Endothelial cell of umbilical vein (primary cell): ENCODE measurements around the gene MEF2C. TPM values are rescaled to one million over a fixed set of nuclear protein-coding genes. Genes with fewer than 3 reads are reported as not detected.

Source experiments
- BruUV-seq: library from RNA; stranded (reverse); fragments of 400-500 nt; replicated peaks from 2 replicates; lab custom pipeline; 2021; lab: Mats Ljungman, UMichigan
- CTCF ChIA-PET: fragments of 300-600, 350-600 bp; sonication (Branson Sonifier 250); formaldehyde crosslinking; loops from one replicate; lab custom pipeline; 2021; ENCODE audit warnings: antibody characterized with exemption, inconsistent platforms; lab: Charles Lee
- POLR2A ChIA-PET: fragments of 300-600, 350-600 bp; sonication (Branson Sonifier 250); formaldehyde crosslinking; loops from one replicate; lab custom pipeline; 2021; ENCODE audit warnings: antibody characterized with exemption, inconsistent platforms; lab: Charles Lee
- DNase-seq: peaks from one replicate; pipeline ENCODE4 v3.0.0-alpha.2; 2011; ENCODE audit warnings: low read depth, low spot score
- FAIRE-seq: peaks from 2 replicates; lab custom pipeline; 2011; peaks lifted over from hg19 to GRCh38; lab: Jason Lieb, UNC
- H2AFZ ChIP-seq: 2 replicates; pipeline ENCODE4 v1.6.0; 2012; ENCODE audit warnings: low read depth, low read length, control low read depth, inconsistent platforms
- H3K27ac ChIP-seq: 2 replicates; pipeline ENCODE4 v1.5.1; 2011; ENCODE audit warnings: low read depth, mild to moderate bottlenecking, control low read depth, low read length, moderate library complexity; ENCODE audit not compliant: insufficient read depth
- H3K27me3 ChIP-seq, 2 experiments: 2 replicates each; pipeline versions ENCODE4 v1.6.0 to v1.6.1; 2011; ENCODE audit warnings: low read length in 2 of 2, mixed read lengths in 1 of 2; ENCODE audit not compliant: control insufficient read depth in 2 of 2, insufficient read depth in 2 of 2
- H3K36me3 ChIP-seq, 2 experiments: 2 replicates in 1 of 2; 3 replicates in 1 of 2; pipeline ENCODE4 v1.5.1; 2011; ENCODE audit warnings: low read length in 2 of 2, mild to moderate bottlenecking in 1 of 2, moderate library complexity in 1 of 2; ENCODE audit not compliant: control insufficient read depth in 2 of 2, insufficient read depth in 2 of 2; ENCODE audit errors: extremely low read depth in 1 of 2
- H3K4me1 ChIP-seq: 3 replicates; pipeline ENCODE4 v1.5.1; 2011; ENCODE audit warnings: mild to moderate bottlenecking, low read length; ENCODE audit not compliant: control insufficient read depth, insufficient read depth; ENCODE audit errors: extremely low read depth
- H3K4me2 ChIP-seq: 2 replicates; pipeline ENCODE4 v1.6.1; 2011; ENCODE audit warnings: low read length, control low read depth, mixed read lengths; ENCODE audit not compliant: insufficient read depth
- H3K4me3 ChIP-seq, 3 experiments: fragments of 200-600 bp in 1 of 3; sonication (generic), shearing (Covaris generic) in 1 of 3; replicated peaks in 1 of 3; 2 replicates each; pipeline ENCODE4 v1.5.1; 2011 to 2016; ENCODE audit warnings: control low read depth in 3 of 3, low read length in 3 of 3, mild to moderate bottlenecking in 2 of 3, inconsistent platforms in 1 of 3, low read depth in 1 of 3, moderate library complexity in 1 of 3; ENCODE audit not compliant: insufficient read depth in 1 of 3
- H3K79me2 ChIP-seq: 2 replicates; pipeline ENCODE4 v1.6.0; 2012; ENCODE audit warnings: low read length, inconsistent platforms; ENCODE audit not compliant: control insufficient read depth, insufficient read depth
- H3K9ac ChIP-seq: replicated peaks from 2 replicates; pipeline ENCODE3; 2011; ENCODE audit warnings: low read length, control low read depth; ENCODE audit not compliant: insufficient read depth; ENCODE audit errors: extremely low read depth
- H3K9me1 ChIP-seq: replicated peaks from 3 replicates; pipeline ENCODE4 v1.6.0; 2011; ENCODE audit warnings: mild to moderate bottlenecking, low read length; ENCODE audit not compliant: control insufficient read depth, insufficient read depth; ENCODE audit errors: extremely low read depth
- H3K9me3 ChIP-seq: replicated peaks from 2 replicates; pipeline ENCODE4 v1.5.1; 2012; ENCODE audit warnings: low read length, inconsistent platforms; ENCODE audit not compliant: control insufficient read depth, insufficient read depth
- H4K20me1 ChIP-seq: replicated peaks from 2 replicates; pipeline ENCODE3; 2011; ENCODE audit warnings: mild to moderate bottlenecking, low read length; ENCODE audit not compliant: control insufficient read depth, insufficient read depth; ENCODE audit errors: extremely low read depth
- EZH2 ChIP-seq: IDR thresholded peaks from 2 replicates; pipeline ENCODE4 v1.6.1; 2012; ENCODE audit warnings: borderline replicate concordance, low read depth, mild to moderate bottlenecking, moderate library complexity, low read length, inconsistent platforms; ENCODE audit not compliant: severe bottlenecking
- FOS ChIP-seq: IDR thresholded peaks from 2 replicates; pipeline ENCODE4 v1.6.1; 2011; ENCODE audit warnings: mild to moderate bottlenecking, low read length, moderate library complexity, borderline replicate concordance; ENCODE audit not compliant: insufficient read depth
- JUN ChIP-seq: IDR thresholded peaks from 2 replicates; pipeline ENCODE4 v1.6.1; 2011; ENCODE audit warnings: borderline replicate concordance, low read depth; ENCODE audit not compliant: insufficient read length, insufficient read depth
- MYC ChIP-seq: IDR thresholded peaks from one replicate; pipeline ENCODE4 v1.6.1; 2011; ENCODE audit warnings: mild to moderate bottlenecking, low read depth, low read length
- POLR2A ChIP-seq: IDR thresholded peaks from 2 replicates; pipeline ENCODE4 v1.6.1; 2012; ENCODE audit warnings: low read depth, mild to moderate bottlenecking, control low read depth, low read length
- POLR2AphosphoS5 ChIP-seq: IDR thresholded peaks from 2 replicates; pipeline ENCODE4 v1.6.1; 2012; ENCODE audit warnings: low read depth, mild to moderate bottlenecking, control low read depth, low read length, moderate library complexity; ENCODE audit not compliant: insufficient read depth
- dilution Hi-C: fragments of 300-500 bp; cut with MboI; formaldehyde crosslinking; loops from one replicate; pipeline ENCODE4 v1.15.0; 2019; ENCODE audit warnings: low sequenced_read_pairs; ENCODE audit not compliant: extremely low pct_ligation_motif_present
- intact Hi-C: fragments of 100-400 bp; cut with micrococcal nuclease; formaldehyde crosslinking; loops from one replicate; pipeline ENCODE4 v1.10.0; 2022
- polyA plus RNA-seq, 4 experiments: library from polyadenylated mRNA; depleted of rRNA in 3 of 4; stranded (reverse) in 3 of 4; unstranded in 1 of 4; fragments of >200 nt; gene quantifications; 2 replicates each; pipeline versions ENCODE4 v1.2.1 to v1.2.3, GENCODE V29; 2011 to 2012; ENCODE audit warnings: missing spikeins in 1 of 4
- total RNA-seq: library from RNA; stranded (reverse); gene quantifications from 2 replicates; pipeline ENCODE4 v1.2.3, GENCODE V29; 2021
- TF ChIP-seq, protein P1 (sequence below), 2 donors: IDR thresholded peaks; 1 replicate in 1 of 2; 2 replicates in 1 of 2; pipeline ENCODE4 v1.5.1; 2011; ENCODE audit warnings: low read length in 2 of 2, mild to moderate bottlenecking in 2 of 2, moderate library complexity in 2 of 2, control low read depth in 1 of 2, inconsistent platforms in 1 of 2, low read depth in 1 of 2; ENCODE audit not compliant: insufficient read depth in 1 of 2; ENCODE audit errors: extremely low read depth in 1 of 2
- TF ChIP-seq, protein P2 (sequence below): IDR thresholded peaks from 2 replicates; pipeline ENCODE4 v1.6.1; 2011; ENCODE audit not compliant: insufficient read depth, insufficient read length

Gene MEF2C
- total and polyA plus RNA-seq, 2 donors (not counting 3 experiments of a cell fraction or from before 2014, with no cell fraction given), result 21.2 to 67.7 TPM

DNA sequence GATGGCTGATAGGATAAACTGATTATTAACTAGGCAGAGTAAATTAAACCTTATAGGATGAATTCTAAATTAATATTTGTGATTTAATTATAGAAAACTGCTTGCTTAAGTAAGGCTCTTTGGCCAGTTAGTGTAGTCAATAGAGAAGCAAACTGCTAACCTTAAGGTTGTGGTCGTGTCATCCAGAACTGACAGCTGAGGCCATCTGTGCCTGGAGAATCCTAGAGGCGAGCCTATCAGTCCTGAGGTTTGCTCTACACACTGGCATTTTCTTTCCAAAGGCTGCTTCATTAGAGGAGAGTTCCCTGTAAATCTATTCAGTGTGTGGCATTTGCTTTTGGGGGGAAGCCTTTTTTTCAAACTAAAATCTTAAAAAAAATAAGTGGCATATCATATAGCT lies 169.2 kb downstream of the MEF2C start:
- CTCF ChIA-PET, result interaction anchor here (2.4 to 4.5 kb wide), 3 partner anchors 11 to 933 kb away, joined by 7 to 28 read pairs (median 20); no protein-coding TSS in a partner anchor
- H3K4me1 ChIP-seq, result no peaks in the 10 kb centered on the region
- no peak for TF ChIP-seq POLR2A
- TF ChIP-seq FOS, result no peak
- TF ChIP-seq EZH2, result no peak
- TF ChIP-seq POLR2AphosphoS5, result no peak
- TF ChIP-seq, protein P1, sequence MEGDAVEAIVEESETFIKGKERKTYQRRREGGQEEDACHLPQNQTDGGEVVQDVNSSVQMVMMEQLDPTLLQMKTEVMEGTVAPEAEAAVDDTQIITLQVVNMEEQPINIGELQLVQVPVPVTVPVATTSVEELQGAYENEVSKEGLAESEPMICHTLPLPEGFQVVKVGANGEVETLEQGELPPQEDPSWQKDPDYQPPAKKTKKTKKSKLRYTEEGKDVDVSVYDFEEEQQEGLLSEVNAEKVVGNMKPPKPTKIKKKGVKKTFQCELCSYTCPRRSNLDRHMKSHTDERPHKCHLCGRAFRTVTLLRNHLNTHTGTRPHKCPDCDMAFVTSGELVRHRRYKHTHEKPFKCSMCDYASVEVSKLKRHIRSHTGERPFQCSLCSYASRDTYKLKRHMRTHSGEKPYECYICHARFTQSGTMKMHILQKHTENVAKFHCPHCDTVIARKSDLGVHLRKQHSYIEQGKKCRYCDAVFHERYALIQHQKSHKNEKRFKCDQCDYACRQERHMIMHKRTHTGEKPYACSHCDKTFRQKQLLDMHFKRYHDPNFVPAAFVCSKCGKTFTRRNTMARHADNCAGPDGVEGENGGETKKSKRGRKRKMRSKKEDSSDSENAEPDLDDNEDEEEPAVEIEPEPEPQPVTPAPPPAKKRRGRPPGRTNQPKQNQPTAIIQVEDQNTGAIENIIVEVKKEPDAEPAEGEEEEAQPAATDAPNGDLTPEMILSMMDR (IDR thresholded peaks at IDR 0.05; ENCODE audit: extremely low read depth in 1 of 2, insufficient read depth in 1 of 2, low read depth in 1 of 2, low read length in 2 of 2), result no peak
- TF ChIP-seq MYC, result no peak
- TF ChIP-seq, protein P2, sequence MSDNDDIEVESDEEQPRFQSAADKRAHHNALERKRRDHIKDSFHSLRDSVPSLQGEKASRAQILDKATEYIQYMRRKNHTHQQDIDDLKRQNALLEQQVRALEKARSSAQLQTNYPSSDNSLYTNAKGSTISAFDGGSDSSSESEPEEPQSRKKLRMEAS, result no peak
- TF ChIP-seq JUN, result no peak
- no peak for FAIRE-seq
- dilution Hi-C loops, result no loop called here
- H2AFZ ChIP-seq, result no peak overlapping the region
- no peaks in the 10 kb centered on the region for H3K9me3 ChIP-seq
- no peaks in the 10 kb centered on the region for H3K36me3 ChIP-seq
- no peaks in the 10 kb centered on the region for H3K79me2 ChIP-seq
- DNase-seq, result no peak
- no peaks in the 10 kb centered on the region for H3K9me1 ChIP-seq
- H3K9ac ChIP-seq, result no peak overlapping the region
- no peaks in the 10 kb centered on the region for H4K20me1 ChIP-seq
- BruUV-seq, result no TSS peak
- intact Hi-C loops, result no loop called here
- POLR2A ChIA-PET, result no interaction called here
- no peak overlapping the region for H3K27ac ChIP-seq
- no peak overlapping the region for H3K4me2 ChIP-seq
- H3K4me3 ChIP-seq, result no peak overlapping the region
- peaks cover 0 to 2% of the 10 kb centered on the region in 2 experiments for H3K27me3 ChIP-seq
